Frontal cortex (tissue), 4 donors: Measurements from ENCODE around the gene PTPRN2. TPM values are rescaled to one million over a fixed set of nuclear protein-coding genes. Genes with fewer than 3 reads are reported as not detected.
"Not testable (repeated sequence)": the region's sequence is repeated elsewhere in the genome, so short reads cannot be mapped to it uniquely, and the experiment has no call there.

ENCODE experiments used
- DNase-seq, 2 donors: peaks; one replicate each; pipeline ENCODE4 v3.0.0; 2012; ENCODE audit warnings: low spot score in 2 of 2
- FAIRE-seq: peaks from 2 replicates; lab custom pipeline; 2012; peaks lifted over from hg19 to GRCh38; lab: Jason Lieb, UNC
- total RNA-seq: library from RNA; depleted of rRNA; stranded (reverse); fragments of >200 nt; gene quantifications from one replicate; pipeline ENCODE4 v1.2.3, GENCODE V29; 2014
- donor health status: control.
- donor health status: control.
- donor health status: control.

The PTPRN2 gene
- total RNA-seq, 1 donor from 2014 or later = 52.2 TPM

DNA sequence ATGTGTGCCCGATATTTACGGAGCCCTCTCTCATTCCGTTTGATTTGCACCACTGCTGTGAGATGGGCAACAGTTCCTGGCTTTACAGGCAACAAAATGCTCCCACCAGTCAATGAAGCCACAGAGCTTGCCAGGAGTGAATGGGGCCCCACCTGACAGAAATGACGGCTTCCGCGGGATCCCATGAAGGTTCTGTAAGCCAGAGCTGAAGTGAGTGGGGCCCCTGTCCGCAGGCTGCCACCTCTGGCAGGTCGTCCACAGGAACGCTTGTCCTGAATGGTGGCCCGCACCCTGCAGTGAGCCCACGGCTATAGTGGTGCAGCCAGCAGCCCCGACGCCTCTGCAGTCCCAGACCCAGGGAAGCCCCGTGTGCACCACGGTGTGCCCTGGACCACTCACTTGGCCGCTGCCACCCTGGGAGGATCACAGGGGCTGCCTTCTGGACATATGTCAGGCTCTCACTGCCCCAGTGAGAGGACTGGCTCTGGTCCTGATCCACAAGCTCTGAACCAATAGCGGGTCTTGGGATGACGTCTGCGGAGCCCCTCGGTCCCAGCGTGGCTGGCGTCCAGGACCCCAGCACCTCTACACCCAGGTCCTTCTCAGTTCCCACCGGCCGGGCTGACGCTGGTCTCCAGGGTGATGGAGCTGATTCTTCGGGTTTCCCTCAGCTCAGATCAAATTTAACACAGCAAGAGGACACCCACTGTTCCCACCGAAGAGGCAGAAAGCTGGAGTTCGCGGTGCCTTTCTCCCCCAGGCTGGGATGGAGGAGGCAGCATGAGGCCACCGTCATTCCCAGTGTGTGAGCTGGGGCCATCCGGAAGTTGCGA, 738.9 kb downstream of the PTPRN2 start:
- DNase-seq = no peak
- no peak for FAIRE-seq

- not testable (repeated sequence) for DNase-seq, FAIRE-seq
Observed at GRCh38 chr7:157847756-157848487, 739.7 kb downstream of the PTPRN2 start.

GRCh38 chr7:157846746-157847145, 740.9 kb downstream of the PTPRN2 start:
- not testable (repeated sequence) for FAIRE-seq, DNase-seq

DNA sequence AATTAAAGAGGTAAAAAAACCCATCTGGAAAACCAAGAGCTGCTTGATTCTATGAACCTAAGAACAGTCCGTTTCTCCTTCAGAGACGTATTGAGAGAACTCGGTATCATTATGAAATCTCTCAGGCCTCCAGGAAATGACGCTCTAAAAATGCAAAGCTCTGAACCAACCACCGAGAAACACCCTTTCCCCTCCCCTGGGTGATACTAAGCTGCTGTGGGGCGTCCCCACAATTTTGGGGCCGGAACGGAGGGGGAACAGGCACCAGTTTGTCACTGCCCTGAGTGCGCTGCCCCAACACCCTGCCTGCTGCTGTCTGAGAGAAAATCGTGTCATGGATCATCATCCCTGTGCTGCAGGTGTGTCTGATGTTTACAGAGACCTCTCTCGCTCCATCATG, 741.4 kb downstream of the PTPRN2 start:
- FAIRE-seq (no peak), DNase-seq (no peak)

DNA sequence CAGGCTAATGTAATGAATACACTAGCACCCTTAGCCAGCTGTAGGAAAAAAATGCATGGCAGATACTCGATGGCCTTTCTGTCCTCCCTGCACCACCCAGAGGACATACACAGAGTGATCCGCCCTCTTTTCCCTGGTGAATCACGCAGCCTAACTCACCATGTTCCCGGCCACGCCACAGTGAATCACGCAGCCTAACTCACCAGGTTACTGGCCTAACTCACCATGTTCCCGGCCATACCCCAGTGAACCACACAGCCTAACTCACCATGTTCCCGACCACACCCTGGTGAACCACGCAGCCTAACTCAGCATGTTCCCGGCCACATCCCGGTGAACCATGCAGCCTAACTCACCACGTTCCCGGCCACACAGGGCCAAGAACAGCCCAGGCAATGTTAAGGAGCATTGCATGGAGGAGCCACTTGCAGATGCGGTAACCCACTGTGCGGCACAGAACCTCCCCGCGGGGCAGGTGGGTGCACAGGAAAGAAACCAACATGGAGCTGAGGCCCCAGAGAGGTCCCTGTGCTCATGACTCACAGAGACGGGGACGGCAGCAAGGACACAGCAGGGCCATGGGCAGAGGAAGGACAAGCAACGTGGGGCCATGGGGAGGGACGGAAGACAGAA, 742.3 kb downstream of the PTPRN2 start:
- DNase-seq (no peak), FAIRE-seq (no peak)

- DNase-seq (no peak), FAIRE-seq (no peak)
Observed at GRCh38 chr7:157844611-157845010, 743.0 kb downstream of the PTPRN2 start.

DNA sequence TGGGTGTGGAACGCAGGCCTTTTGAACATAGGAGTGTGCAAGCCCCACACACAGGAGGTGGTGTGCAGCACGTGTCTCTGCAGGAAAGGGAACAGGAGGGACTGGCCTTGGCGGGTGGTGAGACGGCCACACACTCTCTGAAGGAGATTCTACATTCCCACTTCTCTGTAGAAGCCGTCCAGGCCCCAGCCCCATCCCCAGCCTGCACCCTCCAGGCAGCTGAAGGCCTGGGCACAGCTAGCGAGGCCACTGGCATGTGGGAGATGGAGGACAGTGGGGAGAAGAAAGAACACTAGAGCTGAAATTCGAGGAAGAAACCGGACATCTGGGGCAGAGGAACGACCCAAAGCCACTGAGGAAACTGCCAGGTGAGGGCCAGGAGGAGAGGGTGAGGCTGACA, 743.5 kb downstream of the PTPRN2 start:
- DNase-seq = no peak
- no peak for FAIRE-seq

DNA sequence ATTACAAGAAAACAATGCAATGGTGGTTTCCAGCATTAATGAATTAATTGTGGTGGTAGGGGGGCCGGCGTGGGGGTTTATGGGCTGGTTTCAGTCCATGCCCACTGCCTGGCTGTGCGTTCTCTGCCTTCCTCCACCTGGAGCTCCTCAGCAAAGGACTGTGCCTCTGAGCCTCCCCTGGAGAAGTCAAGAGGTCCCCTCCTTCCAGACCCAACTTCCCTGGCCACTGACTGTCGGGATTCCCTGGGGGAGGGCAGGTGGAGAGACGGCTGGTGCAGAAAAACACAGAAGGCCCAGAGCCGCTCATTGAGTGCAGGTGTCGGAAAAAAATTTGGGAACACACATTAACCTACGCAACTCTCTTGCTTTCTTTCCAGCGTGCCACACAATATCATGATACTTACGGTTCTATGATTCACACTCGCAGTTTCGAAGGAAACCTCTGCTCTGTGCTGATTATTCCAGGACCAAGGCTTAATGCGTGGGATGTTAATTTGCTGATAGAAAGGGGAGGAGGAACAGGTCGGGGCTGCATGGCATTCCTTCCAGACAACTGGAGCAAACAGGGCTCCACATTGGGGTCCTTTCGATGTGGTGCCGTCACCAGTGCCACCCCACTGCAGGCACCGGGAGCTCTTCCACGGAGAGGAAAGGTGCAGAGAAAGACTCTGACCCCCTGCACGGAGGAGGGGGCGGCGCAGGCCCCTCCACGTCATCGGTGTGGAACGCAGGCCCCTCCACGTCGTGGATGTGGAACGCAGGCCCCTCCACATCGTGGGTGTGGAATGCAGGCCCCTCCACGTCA, 744.1 kb downstream of the PTPRN2 start:
- FAIRE-seq (no peak), DNase-seq (no peak)

- DNase-seq (no peak), FAIRE-seq (no peak)
Observed at GRCh38 chr7:157841773-157842370, 745.8 kb downstream of the PTPRN2 start.

DNA sequence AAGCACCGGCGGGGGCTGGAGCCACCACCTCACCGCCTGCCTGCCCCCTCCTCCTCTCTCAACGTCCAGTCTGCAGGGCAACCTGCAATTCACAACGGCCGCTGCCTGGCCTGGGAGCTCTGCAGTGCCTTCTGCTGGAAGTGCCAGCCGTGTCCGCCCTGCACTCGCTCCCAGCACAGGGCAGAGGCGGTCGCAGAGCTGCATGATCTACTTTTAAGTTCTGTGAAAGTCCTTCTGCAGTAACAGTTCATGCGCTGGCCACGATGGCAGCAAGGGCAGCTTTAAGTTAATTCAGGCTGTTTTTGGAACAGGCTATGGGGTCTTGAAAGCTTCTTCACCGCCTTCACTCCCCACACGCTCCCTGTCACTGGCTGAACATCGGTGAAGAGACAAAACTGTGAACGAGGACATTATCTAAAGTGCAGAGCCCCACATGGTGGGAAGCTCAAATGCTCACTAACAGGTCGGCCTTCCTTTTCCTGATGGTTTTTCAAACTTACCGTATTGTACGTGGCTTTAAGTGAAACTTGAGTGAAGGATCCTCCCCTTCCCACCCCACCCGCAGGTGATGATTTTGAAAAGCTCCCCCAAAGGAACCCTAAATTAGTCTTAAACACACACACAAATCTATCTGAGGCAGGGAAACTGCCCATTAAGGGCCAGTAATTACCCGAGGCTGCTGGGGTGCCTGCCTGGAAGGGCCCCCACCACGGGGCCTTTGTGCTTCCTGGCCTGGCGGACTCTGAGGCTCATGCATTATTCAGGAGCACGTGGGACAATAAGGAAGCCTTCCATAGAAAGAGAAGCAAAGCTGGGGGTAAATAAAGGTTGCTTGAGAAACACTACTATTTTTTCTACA, 746.5 kb downstream of the PTPRN2 start:
- no peak for FAIRE-seq
- DNase-seq = no peak

- no peak for DNase-seq
- no peak for FAIRE-seq
Observed at GRCh38 chr7:157840174-157840913, 747.3 kb downstream of the PTPRN2 start.

DNA sequence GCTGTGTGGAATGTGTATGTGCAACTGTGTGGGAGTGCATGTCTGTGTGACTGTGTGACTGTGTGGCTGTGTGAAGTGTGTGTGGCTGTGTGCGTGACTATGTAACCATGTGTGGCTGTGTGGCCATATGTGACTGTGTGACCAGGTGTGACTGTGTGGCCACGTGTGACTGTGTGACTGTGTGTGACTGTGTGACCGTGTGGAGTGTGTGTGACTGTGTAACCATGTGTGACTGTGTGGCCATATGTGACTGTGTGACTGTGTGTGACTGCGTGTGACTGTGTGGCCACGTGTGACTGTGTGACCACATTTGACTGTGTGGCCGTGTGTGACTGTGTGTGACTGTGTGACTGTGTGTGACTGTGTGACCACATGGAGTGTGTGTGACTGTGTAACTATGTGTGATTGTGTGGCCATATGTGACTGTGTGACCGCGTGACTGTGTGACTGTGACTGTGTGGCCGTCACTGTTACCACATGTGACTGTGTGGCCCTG, 747.9 kb downstream of the PTPRN2 start:
- DNase-seq (no peak), FAIRE-seq (no peak)

- DNase-seq (no peak), FAIRE-seq (no peak)
Observed at GRCh38 chr7:157839226-157839625, 748.4 kb downstream of the PTPRN2 start.

GRCh38 chr7:157837561-157837960, 750.1 kb downstream of the PTPRN2 start:
- FAIRE-seq (no peak), DNase-seq (no peak)

GRCh38 chr7:157837047-157837446, 750.6 kb downstream of the PTPRN2 start:
- DNase-seq (no peak), FAIRE-seq (no peak)

GRCh38 chr7:157834501-157835163, 753.0 kb downstream of the PTPRN2 start:
- FAIRE-seq = no peak
- no peak for DNase-seq

GRCh38 chr7:157832866-157833607, 754.6 kb downstream of the PTPRN2 start:
- no peak for DNase-seq

More at GRCh38 chr7:157832866-157833607, 754.6 kb downstream of the PTPRN2 start:
- FAIRE-seq = no peak
